ENCODE data around the gene MSANTD3. TPM values are rescaled to one million over a fixed set of nuclear protein-coding genes. Genes with fewer than 3 reads are reported as not detected.
A peak's percentile ranks its signal among the peaks of the same experiment; 100 is the strongest.

Gene MSANTD3
- total and polyA plus RNA-seq, 2 of the 13 experiments (the other 11 are each of a cell fraction or from before 2014, with no cell fraction given) = 10.1 to 19.2 TPM

- TF ChIP-seq, protein P1, sequence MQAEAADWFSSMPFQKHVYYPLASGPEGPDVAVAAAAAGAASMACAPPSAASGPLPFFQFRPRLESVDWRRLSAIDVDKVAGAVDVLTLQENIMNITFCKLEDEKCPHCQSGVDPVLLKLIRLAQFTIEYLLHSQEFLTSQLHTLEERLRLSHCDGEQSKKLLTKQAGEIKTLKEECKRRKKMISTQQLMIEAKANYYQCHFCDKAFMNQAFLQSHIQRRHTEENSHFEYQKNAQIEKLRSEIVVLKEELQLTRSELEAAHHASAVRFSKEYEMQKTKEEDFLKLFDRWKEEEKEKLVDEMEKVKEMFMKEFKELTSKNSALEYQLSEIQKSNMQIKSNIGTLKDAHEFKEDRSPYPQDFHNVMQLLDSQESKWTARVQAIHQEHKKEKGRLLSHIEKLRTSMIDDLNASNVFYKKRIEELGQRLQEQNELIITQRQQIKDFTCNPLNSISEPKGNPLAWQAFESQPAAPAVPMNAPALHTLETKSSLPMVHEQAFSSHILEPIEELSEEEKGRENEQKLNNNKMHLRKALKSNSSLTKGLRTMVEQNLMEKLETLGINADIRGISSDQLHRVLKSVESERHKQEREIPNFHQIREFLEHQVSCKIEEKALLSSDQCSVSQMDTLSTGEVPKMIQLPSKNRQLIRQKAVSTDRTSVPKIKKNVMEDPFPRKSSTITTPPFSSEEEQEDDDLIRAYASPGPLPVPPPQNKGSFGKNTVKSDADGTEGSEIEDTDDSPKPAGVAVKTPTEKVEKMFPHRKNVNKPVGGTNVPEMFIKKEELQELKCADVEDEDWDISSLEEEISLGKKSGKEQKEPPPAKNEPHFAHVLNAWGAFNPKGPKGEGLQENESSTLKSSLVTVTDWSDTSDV (CRISPR knock-in tag; IDR thresholded peaks at IDR 0.05) = no peak
- TF ChIP-seq, protein P2, sequence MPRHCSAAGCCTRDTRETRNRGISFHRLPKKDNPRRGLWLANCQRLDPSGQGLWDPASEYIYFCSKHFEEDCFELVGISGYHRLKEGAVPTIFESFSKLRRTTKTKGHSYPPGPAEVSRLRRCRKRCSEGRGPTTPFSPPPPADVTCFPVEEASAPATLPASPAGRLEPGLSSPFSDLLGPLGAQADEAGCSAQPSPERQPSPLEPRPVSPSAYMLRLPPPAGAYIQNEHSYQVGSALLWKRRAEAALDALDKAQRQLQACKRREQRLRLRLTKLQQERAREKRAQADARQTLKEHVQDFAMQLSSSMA (CRISPR knock-in tag; IDR thresholded peaks at IDR 0.05) = no peak
- TF ChIP-seq PRDM10 (CRISPR knock-in tag; IDR thresholded peaks at IDR 0.05; ENCODE audit: low read depth) (no peak; the same call in 1 of the 2 replicates), ZNF441 (CRISPR knock-in tag; IDR thresholded peaks at IDR 0.05; ENCODE audit: borderline replicate concordance) (no peak), ZNF580 (CRISPR knock-in tag; IDR thresholded peaks at IDR 0.05; ENCODE audit: borderline replicate concordance, low read depth) (no peak), MAFF (IDR thresholded peaks at IDR 0.05; ENCODE audit: low read depth, low read length) (0 out of 2 replicates have a peak, but pooled peaks have one; percentile 49), FOXM1 (CRISPR knock-in tag; IDR thresholded peaks at IDR 0.05) (no peak), IRX3 (CRISPR knock-in tag; IDR thresholded peaks at IDR 0.05; ENCODE audit: borderline replicate concordance, low read depth) (0 out of 2 replicates have a peak, but pooled peaks have one; percentile 54), HIC2 (CRISPR knock-in tag; IDR thresholded peaks at IDR 0.05; ENCODE audit: low read depth) (no peak), ZBTB2 (CRISPR knock-in tag; IDR thresholded peaks at IDR 0.05; ENCODE audit: low read depth) (peak; percentile 62; the same call in 1 of the 2 replicates), HDAC1 (CRISPR knock-in tag; IDR thresholded peaks at IDR 0.05) (no peak), ZNF775 (CRISPR knock-in tag; IDR thresholded peaks at IDR 0.05; ENCODE audit: borderline replicate concordance) (no peak), ZNF33A (CRISPR knock-in tag; IDR thresholded peaks at IDR 0.05; ENCODE audit: borderline replicate concordance) (no peak), ZNF501 (CRISPR knock-in tag; IDR thresholded peaks at IDR 0.05) (peak; percentile 49; the same call in 1 of the 2 replicates)
Observed at GRCh38 chr9:100426530-100427365, at the start of gene MSANTD3 (continued).
